AG08396 (cell line): ENCODE measurements around the gene LSAMP.
A peak's percentile ranks its signal among the peaks of the same experiment; 100 is the strongest.
"Not testable (repeated sequence)": the region's sequence is repeated elsewhere in the genome, so short reads cannot be mapped to it uniquely, and the experiment has no call there.

Source experiments
- DNase-seq: peaks from one replicate; pipeline ENCODE4 v3.0.0; 2012; ENCODE audit warnings: low spot score, mixed read lengths

LSAMP gene

DNA sequence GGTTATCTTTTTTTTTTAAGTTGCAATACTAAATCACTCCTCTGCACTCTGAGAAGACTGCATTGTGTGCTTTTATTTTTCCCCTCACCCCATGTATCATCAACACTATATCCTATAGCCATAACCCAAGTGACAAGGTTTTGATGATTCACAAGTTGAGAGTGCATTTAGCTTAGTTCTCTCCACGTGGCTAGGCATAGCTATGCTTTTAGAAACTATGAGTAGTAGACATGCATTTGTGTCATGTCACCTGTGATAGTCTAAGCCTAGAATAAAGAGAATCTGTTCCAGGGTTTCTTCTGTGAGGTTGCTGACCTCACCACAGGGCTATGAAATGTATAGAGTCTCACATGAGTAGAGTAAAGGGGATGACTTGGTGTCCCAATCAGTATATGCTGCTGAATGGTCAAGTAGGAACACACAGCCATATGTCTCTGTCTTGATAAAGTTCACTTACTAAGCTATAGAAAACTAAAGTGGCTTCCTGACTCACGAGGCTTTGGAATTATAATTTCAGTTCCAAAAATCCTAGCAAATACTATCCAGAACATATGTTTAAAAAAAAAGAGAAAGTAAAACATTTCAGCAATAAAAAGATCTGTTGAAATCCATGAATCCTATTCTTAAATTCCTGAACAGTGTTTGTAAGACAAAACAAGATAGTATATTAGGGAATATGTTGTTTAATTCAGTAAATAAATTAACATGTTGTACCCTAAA is 206.3 kb downstream of the LSAMP start:
- DNase-seq = no peak

DNA sequence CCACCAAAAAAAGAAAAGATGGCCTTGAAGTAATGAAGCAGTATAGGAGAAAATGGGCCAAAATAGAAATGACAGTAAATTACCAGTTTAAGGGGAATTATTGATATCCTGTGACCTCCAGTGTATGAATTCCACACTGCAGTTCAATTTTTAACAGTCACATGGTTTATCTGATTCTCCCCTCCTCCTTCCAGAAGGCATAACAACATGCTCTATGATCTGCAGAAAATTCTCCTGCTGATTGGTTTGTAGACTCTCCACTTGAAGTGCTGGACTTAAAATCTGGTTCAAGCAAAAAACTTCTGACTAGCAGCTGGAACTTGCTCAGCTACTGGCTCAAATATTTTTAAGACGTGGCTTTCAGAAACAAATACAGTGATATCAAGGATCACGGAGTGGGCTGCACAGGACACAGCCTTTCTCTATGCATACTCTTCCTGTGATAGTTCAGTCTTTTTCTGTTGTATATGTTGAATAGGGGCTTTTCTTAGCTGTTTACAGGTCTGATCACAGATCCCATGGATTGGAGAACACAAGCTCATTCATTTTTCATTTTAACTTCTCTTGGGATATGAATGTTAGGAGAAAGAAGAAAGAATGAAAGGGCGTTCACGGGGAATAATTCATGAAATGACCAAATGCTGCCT is 211.5 kb downstream of the LSAMP start:
- DNase-seq = no peak

DNA sequence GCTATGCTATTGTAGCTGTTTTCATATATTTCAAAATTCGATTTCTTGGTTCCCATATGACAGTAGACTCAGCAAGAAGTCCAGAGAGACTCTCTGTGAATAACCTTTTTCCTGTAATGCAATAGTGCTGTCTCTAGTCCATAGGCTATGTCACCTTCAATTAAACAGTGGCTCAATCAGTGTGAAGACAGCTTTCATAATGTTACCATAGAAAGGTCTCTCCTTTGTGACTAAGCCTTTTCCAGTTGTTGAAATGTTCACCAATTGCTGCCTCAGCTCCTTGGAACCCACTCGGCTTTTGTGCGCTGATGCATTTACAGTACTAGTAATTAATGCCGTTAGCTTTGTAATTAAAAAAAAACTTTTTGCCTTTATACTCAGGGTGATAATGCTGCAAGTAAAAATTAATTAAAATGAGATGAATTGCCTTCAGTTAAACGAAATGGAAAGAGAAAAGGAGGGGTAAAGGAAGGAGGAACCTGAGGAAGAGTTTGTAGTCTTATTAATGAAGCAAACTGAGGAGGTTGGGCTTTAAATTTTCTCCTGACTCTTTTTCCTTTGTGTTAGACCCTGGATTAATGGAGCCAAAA is 214.8 kb downstream of the LSAMP start:
- DNase-seq = no peak

DNA sequence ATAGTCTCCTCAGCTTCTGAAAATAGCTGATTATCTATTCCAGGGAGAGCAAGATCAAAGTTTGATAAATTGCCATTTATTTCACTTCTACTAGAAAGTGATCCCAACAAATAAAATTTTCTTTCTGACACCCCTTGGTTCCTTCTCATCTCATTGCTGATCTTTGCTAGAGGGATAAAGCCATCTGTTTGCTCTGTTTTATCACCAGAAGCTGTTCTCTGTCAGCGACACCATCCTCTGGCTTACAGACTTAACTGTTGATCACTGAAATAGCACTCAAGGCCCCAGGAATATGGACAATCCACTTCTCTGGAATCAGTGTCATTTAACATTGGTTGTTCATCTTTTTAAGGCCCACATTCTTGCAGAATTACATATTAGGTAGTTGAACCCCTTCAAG is 219.0 kb downstream of the LSAMP start:
- DNase-seq = no peak

DNA sequence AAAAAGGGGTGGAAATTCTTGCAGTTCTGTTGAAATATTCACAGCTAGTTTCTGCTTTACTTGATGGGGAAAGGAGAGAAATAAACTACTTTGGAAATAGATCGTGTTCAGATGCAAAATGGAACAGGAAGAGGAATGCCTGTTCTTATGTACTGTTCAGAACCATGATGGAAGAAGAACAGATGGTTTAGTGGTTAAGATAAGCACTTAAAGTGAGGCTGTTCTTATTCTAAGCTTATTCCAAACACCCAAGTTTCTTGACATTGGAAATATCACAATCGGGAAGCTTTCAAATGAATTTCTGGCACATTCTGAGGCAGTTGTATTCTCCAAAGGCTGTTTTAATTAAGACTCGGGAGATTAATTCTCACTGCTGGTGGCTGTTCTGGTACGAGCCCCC is 228.5 kb downstream of the LSAMP start:
- no peak for DNase-seq

DNA sequence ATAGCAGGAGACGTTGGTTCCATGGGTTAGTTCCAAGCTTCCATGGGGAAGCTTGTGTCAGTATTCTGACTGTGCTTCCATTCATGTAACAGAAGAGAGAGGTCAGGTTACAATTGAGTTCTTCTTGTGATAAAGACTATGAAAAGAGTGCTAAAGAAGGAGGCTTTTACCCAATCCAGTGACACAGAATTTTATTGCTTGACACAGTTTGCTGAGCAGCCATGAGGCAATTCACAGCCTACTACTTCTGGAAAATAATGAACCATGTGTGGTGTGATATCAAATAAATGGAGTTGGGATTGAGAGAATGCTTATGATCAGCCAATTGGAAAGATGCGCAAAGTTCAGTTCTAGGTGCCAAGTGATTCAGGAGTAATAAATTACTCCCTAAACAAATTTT is 233.4 kb downstream of the LSAMP start:
- no peak for DNase-seq

DNA sequence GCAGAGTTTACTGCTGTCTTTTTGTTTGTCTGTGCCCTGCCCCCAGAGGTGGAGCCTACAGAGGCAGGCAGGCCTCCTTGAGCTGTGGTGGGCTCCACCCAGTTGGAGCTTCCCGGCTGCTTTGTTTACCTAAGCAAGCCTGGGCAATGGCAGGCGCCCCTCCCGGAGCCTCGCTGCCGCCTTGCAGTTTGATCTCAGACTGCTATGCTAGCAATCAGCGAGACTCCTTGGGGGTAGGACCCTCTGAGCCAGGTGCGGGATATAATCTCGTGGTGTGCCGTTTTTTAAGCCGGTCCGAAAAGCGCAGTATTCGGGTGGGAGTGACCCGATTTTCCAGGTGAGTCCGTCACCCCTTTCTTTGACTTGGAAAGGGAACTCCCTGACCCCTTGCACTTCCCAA is 236.5 kb downstream of the LSAMP start:
- not testable (repeated sequence) for DNase-seq

DNA sequence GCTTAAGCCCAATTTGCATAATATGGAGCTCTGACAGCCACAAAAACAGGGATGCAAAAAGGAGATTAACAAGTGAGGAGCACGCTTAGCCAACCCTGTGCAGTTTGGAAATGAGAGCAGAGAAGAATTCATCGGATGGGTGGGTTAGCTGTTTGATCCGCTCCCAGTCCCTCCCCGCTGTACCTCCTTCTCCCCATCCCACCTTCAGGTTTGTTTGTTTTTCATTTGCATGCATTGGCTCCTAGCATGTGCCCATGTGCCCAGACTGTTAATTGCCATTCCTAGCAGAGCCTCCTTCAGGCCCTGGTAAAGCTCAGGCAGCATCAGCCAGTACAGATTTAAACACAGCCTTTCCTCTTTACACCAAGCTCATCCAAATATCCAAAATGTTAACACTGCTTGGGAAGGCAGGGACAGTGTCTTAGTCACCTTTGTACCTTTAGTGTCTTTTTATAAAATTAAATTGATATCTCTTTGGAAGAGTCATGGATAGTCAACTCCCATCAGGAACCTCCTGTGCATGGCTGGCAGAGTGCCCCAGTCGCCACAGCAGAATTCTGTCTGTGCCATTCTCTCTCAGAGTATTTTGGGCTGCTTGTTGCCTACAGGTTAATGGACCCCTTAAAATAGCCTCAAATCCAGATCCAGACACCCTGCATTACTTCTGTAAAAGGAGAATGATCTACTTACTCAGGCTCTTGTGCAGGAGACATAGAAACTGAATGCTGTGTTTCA is 244.2 kb downstream of the LSAMP start:
- DNase-seq = no peak

DNA sequence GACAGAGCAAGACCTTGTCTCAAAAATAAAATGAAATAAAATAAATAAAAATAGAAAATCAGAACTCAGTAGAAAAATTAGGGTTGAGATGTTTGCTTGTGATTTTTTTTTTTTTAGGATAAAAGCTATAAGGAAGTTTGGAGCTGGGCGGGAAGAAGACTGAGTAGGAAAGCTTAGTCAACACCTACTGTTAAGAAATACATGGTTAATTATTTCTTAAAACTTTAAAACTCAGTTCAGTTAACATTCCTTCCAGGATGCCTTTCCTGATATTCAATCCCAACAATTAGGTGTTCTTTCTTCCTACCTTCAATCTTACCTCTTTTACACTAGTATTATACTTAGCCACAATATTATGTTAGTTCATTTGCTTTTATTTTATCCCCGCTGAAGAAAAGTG is 246.2 kb downstream of the LSAMP start:
- DNase-seq = no peak

DNA sequence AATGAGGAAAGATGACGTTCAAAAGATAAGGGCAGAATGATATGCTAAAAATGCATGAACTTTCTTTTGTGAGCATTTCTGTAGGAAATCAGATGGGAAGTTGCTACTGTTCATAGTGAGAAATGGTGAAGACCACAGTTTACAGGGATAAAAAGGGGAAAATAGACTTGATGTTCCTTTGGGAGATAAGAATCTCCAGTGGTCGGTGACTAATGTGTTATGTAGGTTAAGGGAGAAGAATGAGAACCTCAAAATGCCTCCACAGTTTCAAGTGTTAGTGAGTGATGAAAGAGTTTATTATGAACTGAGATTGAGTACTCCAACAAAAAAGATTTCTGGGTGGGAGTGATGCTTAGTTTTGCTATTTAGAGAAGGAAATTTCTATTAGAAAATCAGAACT is 247.2 kb downstream of the LSAMP start:
- no peak for DNase-seq

DNA sequence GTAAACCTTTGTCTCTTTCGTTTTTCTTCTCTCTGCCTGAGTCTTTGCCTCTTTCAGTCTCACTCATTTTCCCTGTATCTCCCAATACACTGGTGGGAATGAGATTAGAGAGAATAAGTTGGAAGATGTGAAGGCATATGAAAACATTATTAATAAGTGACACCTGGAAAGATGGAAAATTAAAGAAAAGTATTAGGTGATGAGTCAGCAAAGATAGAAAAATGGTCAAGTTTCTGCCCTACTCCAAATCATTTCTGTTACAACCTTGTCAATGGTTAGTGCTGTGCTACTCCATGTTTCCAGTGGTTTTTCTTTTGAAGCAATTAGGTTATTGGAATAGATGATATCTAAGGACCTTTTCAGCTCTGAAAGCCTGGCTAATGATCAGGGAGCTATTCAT is 252.8 kb downstream of the LSAMP start:
- no peak for DNase-seq

DNA sequence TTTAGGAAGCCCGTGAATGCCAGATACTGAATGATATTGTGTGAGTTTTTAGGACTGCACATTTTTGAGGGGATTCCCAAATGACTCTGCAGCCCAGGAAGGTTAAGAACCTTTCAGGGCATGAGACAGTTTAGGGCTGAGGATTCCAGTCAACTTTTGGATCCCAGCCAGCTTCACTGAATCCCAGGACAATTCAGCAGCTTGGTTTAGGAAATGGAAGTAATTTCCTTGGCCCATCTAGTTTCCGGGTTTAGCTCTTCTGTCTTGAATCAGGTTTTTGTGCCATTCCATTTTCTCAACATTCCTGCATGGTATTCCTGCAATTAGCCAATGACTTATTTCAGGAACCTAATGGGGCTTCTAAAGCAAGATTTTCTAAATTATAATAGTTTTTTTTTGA is 253.9 kb downstream of the LSAMP start:
- no peak for DNase-seq

DNA sequence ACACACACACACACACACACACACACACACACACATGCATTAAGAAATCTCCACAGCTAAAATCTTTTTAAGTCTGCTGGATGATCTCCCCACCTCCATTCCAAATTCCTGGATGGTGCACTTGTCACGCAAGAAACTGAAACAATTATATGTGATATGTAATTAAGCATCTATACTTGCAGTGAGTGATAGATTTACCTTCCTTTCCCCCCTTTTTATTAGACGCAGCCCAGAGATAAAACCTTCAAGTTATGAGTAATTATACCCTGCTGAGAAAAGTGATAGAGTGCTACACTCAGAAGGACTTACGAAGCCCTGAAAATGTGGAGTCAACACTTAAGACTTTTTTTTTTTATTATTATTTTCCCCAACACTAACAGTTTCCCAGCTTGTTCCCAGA is 255.2 kb downstream of the LSAMP start:
- no peak for DNase-seq

DNA sequence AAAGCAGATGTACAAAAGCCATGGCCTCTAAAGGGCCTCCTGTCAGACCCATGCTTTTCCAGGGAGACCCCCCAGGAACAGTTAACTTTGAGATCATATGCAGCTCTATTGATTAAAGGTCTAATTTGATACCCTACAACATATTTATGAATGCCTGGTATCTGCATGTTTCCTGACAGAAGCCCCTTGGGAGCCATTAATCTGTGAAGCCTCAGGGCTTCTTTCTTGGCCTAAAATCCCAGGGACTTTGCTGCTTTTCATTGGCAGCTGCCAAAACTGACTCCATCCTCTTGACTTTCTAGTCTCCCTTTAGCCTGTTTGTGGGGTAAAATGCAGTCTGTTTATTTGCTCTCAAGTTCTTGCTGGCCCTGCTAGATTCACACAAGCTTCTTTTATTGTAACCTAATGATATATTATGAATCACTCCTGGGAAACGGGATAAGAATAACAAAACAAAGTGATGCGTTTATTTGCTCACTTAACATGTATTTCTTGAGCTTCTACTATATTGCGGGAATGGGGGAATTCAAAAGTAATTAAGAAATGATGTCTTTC is 257.0 kb downstream of the LSAMP start:
- DNase-seq = no peak

DNA sequence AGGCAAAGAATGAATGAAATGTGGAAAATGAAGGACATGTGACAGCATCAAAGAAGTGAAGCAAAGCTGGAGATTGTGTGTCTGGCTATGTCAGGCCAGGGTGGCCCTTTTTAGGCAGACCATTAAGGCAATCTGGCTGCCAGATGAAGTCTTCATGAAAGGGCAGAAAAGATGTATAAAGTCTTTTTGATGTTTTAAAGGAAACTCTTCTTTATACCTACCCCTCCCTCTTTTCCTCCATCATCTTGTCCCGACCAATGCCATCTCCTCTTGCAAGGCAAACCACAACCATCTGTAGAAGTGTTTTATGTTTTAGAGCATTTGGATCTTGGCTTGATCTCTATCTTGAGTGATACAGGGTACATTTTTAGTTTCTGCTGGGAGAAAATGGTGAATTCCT is 259.2 kb downstream of the LSAMP start:
- no peak for DNase-seq

DNA sequence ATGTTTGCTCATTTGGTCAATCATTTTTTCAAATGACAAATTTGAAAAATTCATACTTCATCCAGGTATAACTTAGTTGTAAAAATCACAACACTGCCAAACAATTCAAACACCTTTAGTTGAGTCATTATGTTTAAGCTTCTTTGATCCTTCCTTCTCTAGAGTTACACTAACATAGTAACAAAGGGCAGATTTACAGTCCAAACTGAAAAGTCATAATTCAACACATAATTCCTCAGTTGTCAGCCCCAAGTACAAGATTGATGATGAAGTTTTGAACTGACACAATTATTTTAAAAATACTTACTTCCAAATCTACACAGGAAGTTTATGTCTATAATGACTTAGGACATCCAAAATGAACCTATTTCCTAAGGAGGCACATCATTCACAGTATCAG is 264.1 kb downstream of the LSAMP start:
- DNase-seq = no peak

DNA sequence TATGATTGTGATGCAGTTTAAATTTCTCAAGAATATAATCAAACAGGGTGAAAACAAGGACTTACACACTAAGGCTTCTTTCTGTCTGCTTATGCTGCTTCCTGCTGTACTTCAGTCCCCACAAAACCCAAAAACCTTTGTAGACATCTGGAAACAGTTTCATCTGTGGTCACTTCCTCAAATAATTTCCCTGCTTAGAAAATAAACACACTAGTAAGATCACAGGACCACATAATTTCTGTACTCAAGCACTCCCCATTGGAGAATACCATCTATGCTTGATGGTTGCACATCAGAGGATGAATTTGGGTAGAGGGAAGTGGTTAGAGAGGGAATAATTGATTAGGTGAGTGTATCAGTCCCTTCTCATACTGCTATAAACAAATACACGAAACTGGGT is 266.2 kb downstream of the LSAMP start:
- DNase-seq = peak; percentile 5

DNA sequence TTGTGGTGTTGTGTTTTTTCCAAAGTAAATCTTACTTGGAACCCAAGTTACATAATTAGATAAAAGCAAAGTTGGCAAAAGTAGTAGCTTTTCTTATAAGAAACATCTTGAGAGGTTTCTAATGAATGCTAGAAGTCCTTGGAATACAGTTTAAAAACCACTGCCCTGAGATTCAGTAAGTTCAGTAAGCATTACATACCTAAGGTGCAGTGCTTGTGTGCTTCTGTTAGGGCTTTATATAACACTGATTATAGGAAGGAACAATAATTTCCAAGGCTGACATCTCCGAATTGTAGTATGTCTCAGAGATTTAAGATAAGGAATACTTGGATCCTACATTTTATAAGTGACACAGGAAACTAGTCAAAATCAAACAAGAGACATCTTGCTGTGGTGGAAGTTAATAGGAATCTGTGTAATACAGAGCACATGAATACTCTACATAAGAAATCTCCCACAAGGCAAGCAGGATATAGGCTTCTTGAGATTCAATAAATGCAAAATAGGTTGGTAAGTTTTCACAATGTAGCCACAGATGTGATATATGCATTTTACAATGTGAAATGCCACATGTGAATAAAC is 268.2 kb downstream of the LSAMP start:
- no peak for DNase-seq

DNA sequence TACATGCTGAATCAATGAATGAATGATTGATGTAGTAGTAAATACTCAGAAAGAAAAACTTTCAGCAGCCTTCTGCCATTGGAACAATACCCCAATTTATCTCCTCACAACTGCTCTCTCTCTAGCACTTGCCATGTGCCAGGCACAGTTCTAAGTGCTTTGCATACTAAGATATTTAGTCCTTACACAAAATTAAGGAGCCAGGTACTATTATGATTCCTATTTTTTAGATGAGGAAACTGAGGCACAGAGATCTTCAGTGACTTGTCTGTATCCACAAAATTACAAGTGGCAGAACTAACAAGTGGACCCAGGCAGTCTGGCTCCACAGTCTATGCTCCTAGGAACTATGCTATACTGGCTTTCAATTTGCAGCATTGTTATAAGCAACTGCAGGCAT is 279.2 kb downstream of the LSAMP start:
- no peak for DNase-seq

DNA sequence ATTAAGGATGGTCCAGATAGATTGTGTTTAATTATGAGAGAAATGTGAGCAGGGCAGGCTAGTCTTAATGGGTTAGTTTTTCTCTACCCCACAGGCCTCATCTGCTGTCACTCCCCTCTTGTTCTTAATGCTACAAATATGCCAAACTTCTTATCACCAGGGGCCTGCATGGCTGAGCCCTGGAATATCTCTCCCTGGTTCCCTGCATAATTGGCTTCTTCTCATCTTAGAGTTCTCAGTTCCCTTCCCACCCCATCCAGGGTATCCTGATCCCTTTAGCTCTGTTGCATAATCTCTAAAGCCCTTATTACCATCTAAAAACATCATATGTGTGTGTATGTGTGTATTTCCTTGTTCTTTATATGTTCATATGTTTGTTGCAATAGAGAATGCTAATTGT is 279.6 kb downstream of the LSAMP start:
- DNase-seq = no peak

DNA sequence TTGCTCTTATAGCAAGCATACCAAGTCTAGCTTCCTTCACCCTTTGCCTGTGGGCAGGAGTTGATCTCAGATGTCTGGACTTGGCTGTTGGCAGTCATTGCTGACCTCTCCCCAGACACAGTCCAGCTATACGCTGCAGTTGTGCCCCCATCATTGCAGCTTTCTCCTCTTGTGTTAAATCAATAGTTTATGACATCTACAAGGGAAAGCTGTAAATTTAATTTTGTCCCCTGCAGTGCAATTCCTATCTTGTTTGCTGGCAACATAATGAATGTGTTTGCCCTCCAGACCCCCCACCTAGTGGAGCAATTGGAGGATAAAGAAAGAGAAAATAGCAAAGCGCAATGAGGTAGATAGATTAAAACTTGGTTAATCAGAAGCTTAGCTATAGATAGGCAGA is 280.2 kb downstream of the LSAMP start:
- no peak for DNase-seq

DNA sequence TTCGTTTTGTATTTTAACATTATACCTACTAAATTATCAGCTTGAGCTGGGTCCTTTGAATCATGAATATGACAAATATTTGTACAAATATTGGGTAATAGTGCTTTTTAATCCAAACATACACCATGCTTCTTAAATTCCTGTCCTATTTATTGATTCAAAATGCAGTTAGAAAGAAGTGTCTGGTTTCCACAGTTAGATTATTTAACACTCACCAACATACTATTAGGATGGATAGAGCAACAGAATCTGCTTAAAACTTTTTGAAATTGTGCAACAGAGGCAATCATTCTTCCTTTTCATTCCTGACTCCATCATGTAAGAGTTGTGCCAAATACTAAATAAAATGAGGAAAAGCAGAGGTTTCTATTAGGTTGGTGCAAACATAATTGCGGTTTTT is 281.2 kb downstream of the LSAMP start:
- no peak for DNase-seq
